ENCODE results near the gene BCLAF1. TPM values are rescaled to one million over a fixed set of nuclear protein-coding genes. Genes with fewer than 3 reads are reported as not detected.

The BCLAF1 gene
- total and polyA plus RNA-seq, 9 of the 15 experiments (the other 6 are each of a cell fraction or from before 2014, with no cell fraction given) = 65.4 to 286 (median 165) TPM

DNA sequence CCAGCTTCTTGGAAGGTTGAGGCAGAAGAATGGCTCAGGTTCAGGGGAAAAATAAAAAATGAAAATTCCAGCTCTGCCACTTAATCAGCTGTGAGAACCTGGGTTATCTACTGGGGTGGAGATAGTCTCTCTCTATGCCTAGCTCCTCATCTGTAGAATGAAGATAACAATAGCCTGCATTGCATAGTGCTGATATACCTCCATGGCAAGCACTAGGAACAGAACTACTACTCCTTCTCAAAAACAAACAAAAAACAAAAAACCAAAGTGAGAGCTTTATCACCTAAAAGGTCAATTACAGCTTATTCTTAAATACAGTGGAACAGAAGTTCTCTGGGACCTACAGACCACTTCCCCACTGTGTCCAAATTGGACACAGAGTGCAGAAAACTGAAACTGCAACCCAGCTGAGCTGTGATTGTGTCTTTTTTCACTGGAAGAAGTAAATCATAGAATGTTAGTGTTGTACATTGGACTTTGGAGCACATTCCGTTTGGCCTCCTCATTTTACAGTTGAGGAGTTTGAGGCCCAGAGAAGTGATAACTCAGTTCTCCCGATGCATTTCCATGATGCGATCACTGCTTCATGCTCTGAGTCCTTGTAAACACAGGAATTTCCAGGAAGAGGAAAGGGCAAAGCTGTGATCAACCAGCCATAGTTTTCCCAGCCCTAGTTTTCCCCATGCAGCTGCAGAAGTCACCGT, 62.8 kb downstream of the BCLAF1 start (continued):
- no peak for TF ChIP-seq BHLHE40 (IDR thresholded peaks at IDR 0.05; ENCODE audit: low read length)
- TF ChIP-seq REST (IDR thresholded peaks at IDR 0.05; ENCODE audit: borderline replicate concordance) = no peak
- no peak for TF ChIP-seq REST (CRISPR knock-in tag; IDR thresholded peaks at IDR 0.05; ENCODE audit: low read depth)
- no peak for TF ChIP-seq TAF1 (IDR thresholded peaks at IDR 0.05; ENCODE audit: control insufficient read depth, extremely low read depth, insufficient read depth, low read length, severe bottlenecking)
- no peak for TF ChIP-seq BCL6 (CRISPR knock-in tag; IDR thresholded peaks at IDR 0.05)
- no peak for TF ChIP-seq ZNF277 (CRISPR knock-in tag; IDR thresholded peaks at IDR 0.05; ENCODE audit: borderline replicate concordance)
- no peak for TF ChIP-seq CEBPB (tag; IDR thresholded peaks at IDR 0.05)
- no peak for TF ChIP-seq NONO (IDR thresholded peaks at IDR 0.05; ENCODE audit: low read depth in 2 of 2, low read length in 1 of 2)
